NCI-H526 treated with DMSO at 0.1 percent for 48 hours (cell line): Measurements from ENCODE around the gene CNTN2.

ENCODE experiments used
- DNase-seq: peaks from one replicate; lab custom pipeline; 2025; lab: John Stamatoyannopoulos, UW

CNTN2 gene

GRCh38 chr1:205024679-205025078 lies 18.3 kb upstream of the CNTN2 start:
- no peak for DNase-seq

- no peak for DNase-seq
Measured at GRCh38 chr1:205025239-205025638, 17.8 kb upstream of the CNTN2 start.

- no peak for DNase-seq
Measured at GRCh38 chr1:205026181-205026580, 16.8 kb upstream of the CNTN2 start.

GRCh38 chr1:205028390-205028789 lies 14.6 kb upstream of the CNTN2 start:
- DNase-seq = no peak

GRCh38 chr1:205028924-205029323 lies 14.1 kb upstream of the CNTN2 start:
- DNase-seq = no peak

- DNase-seq = no peak
Measured at GRCh38 chr1:205030241-205030640, 12.8 kb upstream of the CNTN2 start.

- no peak for DNase-seq
Measured at GRCh38 chr1:205030896-205031295, 12.1 kb upstream of the CNTN2 start.

GRCh38 chr1:205032508-205032907 lies 10.5 kb upstream of the CNTN2 start:
- DNase-seq = no peak

GRCh38 chr1:205037539-205037938 lies 5.5 kb upstream of the CNTN2 start:
- no peak for DNase-seq

GRCh38 chr1:205038132-205038786 lies 4.8 kb upstream of the CNTN2 start:
- no peak for DNase-seq

- no peak for DNase-seq
Measured at GRCh38 chr1:205041001-205041715, 1.9 kb upstream of the CNTN2 start.

GRCh38 chr1:205041998-205042910 lies 758 bp upstream of the CNTN2 start:
- DNase-seq = no peak

- DNase-seq = no peak
Measured at GRCh38 chr1:205043866-205044265, 854 bp downstream of the CNTN2 start.

GRCh38 chr1:205044741-205045140 lies 1.7 kb downstream of the CNTN2 start:
- no peak for DNase-seq

- no peak for DNase-seq
Measured at GRCh38 chr1:205045146-205045545, 2.1 kb downstream of the CNTN2 start.

- no peak for DNase-seq
Measured at GRCh38 chr1:205046870-205047269, 3.9 kb downstream of the CNTN2 start.

- DNase-seq = no peak
Measured at GRCh38 chr1:205047764-205048231, 4.8 kb downstream of the CNTN2 start.

- no peak for DNase-seq
Measured at GRCh38 chr1:205048382-205048781, 5.4 kb downstream of the CNTN2 start.

GRCh38 chr1:205049479-205049878 lies 6.5 kb downstream of the CNTN2 start:
- DNase-seq = no peak

- DNase-seq = no peak
Measured at GRCh38 chr1:205052690-205053089, 9.7 kb downstream of the CNTN2 start.

- no peak for DNase-seq
Measured at GRCh38 chr1:205053296-205053695, 10.3 kb downstream of the CNTN2 start.

GRCh38 chr1:205054013-205054412 lies 11.0 kb downstream of the CNTN2 start:
- DNase-seq = no peak

GRCh38 chr1:205056188-205056611 lies 13.2 kb downstream of the CNTN2 start:
- DNase-seq = no peak
